ENCODE data around the gene NELFCD. TPM values are rescaled to one million over a fixed set of nuclear protein-coding genes. Genes with fewer than 3 reads are reported as not detected.

The NELFCD gene
- total RNA-seq, 4 donors from 2014 or later, result 37.8 to 44.3 (median 40.9) TPM

DNA sequence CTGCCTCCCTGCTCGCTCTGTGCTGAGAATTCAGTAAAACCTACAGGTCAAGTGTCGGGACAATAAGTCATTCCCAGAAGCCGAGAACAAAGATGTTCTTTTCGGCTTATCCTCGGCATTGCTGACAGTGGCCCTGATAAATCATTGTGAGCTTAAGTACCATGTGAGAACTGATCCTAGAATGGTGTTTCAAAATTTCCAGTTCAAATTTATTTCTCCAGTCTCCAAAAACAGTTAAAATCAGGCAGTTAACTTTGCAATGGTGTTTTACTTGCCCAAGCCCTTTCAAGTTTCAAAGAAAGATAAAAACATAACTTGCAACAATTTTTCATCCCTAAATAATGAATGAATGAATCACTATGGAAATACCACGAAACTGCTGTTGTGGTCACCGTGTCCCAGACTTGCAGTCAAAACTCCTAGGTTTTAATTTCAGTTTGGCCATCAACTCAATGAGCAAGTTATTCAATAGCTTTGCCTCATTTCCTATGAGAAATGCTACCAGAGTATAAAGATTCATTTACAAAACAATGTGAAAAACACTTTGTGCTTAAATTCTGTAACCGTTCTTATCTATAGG is 46.8 kb downstream of the NELFCD start:
- ATAC-seq (no peak), DNase-seq (no peak)
- TF ChIP-seq, protein P1, sequence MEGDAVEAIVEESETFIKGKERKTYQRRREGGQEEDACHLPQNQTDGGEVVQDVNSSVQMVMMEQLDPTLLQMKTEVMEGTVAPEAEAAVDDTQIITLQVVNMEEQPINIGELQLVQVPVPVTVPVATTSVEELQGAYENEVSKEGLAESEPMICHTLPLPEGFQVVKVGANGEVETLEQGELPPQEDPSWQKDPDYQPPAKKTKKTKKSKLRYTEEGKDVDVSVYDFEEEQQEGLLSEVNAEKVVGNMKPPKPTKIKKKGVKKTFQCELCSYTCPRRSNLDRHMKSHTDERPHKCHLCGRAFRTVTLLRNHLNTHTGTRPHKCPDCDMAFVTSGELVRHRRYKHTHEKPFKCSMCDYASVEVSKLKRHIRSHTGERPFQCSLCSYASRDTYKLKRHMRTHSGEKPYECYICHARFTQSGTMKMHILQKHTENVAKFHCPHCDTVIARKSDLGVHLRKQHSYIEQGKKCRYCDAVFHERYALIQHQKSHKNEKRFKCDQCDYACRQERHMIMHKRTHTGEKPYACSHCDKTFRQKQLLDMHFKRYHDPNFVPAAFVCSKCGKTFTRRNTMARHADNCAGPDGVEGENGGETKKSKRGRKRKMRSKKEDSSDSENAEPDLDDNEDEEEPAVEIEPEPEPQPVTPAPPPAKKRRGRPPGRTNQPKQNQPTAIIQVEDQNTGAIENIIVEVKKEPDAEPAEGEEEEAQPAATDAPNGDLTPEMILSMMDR (IDR thresholded peaks at IDR 0.05 in 4 of 5, conservative IDR thresholded peaks at IDR 0.05 in 1 of 5), result no peak
- TF ChIP-seq POLR2A (IDR thresholded peaks at IDR 0.05), result no peak
- no peak overlapping the region for H3K4me3 ChIP-seq
- intact Hi-C loops (cut with DNase I; ENCODE audit: low total_unique reads), result no loop called here
- no peaks in the 10 kb centered on the region for H3K27me3 ChIP-seq
- H3K27ac ChIP-seq, result peak overlapping the region in 1 of 4 donors; percentile 1
- in situ Hi-C loops (cut with MboI; ENCODE audit: low sequenced_read_pairs in 4 of 4), result loop anchor here in 1 of 4 donors (25.0 kb wide), 1 partner anchor 341 kb away; the partner anchor contains the start of gene NPEPL1
- H3K36me3 ChIP-seq, result peaks cover 0 to 66% of the 10 kb centered on the region in 2 donors
- no peaks in the 10 kb centered on the region for H3K9me3 ChIP-seq
- H3K4me1 ChIP-seq, result peaks cover 43 to 48% of the 10 kb centered on the region in 2 donors

- TF ChIP-seq POLR2A (IDR thresholded peaks at IDR 0.05), result no peak
- in situ Hi-C loops (cut with MboI; ENCODE audit: low sequenced_read_pairs in 4 of 4), result loop anchor here in 1 of 4 donors (25.0 kb wide), 1 partner anchor 342 kb away; the partner anchor contains the start of gene NPEPL1
- Histone ChIP-seq H3K4me3 (no peak overlapping the region), H3K27me3 (no peaks in the 10 kb centered on the region), H3K27ac (no peak overlapping the region), H3K9me3 (no peaks in the 10 kb centered on the region), H3K36me3 (peaks cover 0 to 64% of the 10 kb centered on the region in 2 donors), H3K4me1 (peaks cover 47 to 52% of the 10 kb centered on the region in 2 donors)
- DNase-seq, result no peak
- ATAC-seq, result no peak
- intact Hi-C loops (cut with DNase I; ENCODE audit: low total_unique reads), result no loop called here
These were observed 47.8 kb downstream of the NELFCD start for GRCh38 chr20:59028812-59029211.

GRCh38 chr20:59030911-59031563 is 50.0 kb downstream of the NELFCD start:
- intact Hi-C loops (cut with DNase I; ENCODE audit: low total_unique reads) (loop anchor here (1.0 to 5.0 kb wide), 3 partner anchors 24 to 379 kb away; partner anchors contain the start of genes CTSZ and STX16), in situ Hi-C loops (cut with MboI; ENCODE audit: low sequenced_read_pairs in 4 of 4) (loop anchor here in 2 of 4 donors (10.0 to 25.0 kb wide), 2 partner anchors 46 to 344 kb away; partner anchors contain the start of genes NELFCD (in 2 of the 2) and NPEPL1 (in 1 of the 2))
- Histone ChIP-seq H3K9me3 (no peaks in the 10 kb centered on the region), H3K4me3 (peak overlapping the region; percentile 77 to 88 (median 83)), H3K4me1 (peaks cover 47% of the 10 kb centered on the region in 2 donors), H3K27ac (peak overlapping the region; percentile 89 to 97 (median 95)), H3K27me3 (no peaks in the 10 kb centered on the region), H3K36me3 (peaks cover 0 to 57% of the 10 kb centered on the region in 2 donors)
- TF ChIP-seq POLR2A (IDR thresholded peaks at IDR 0.05), result no peak
- TF ChIP-seq, protein P1 (IDR thresholded peaks at IDR 0.05 in 4 of 5, conservative IDR thresholded peaks at IDR 0.05 in 1 of 5), result no peak
- no peak for ATAC-seq
- no peak for DNase-seq

DNA sequence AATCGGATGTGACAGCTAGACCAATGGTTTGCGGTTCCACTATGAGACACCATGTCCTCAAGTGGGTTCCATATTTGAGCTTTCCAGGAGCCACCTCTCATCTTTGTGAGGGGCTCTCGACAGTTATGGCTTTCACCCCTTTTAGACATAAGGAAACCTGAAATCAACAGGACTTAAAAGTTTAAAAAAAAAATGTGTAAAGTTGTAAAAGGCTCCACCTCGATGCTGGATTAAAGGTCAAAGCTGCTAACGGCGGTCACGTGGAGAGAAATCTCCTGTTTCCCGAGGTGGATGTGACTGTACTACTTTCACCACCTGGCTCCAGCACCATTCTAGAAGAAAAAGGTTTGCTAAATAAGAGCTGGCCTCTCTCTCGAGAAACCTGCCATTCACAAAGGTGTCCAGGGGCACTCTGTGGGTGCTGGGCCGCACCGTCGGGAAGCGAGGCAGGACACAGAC is 50.5 kb downstream of the NELFCD start:
- no peaks in the 10 kb centered on the region for H3K9me3 ChIP-seq
- TF ChIP-seq, protein P1 (IDR thresholded peaks at IDR 0.05 in 4 of 5, conservative IDR thresholded peaks at IDR 0.05 in 1 of 5), result no peak
- no peak for TF ChIP-seq POLR2A (IDR thresholded peaks at IDR 0.05)
- H3K36me3 ChIP-seq, result peaks cover 0 to 57% of the 10 kb centered on the region in 2 donors
- in situ Hi-C loops (cut with MboI; ENCODE audit: low sequenced_read_pairs in 4 of 4) (loop anchor here in 2 of 4 donors (10.0 to 25.0 kb wide), 2 partner anchors 47 to 344 kb away; partner anchors contain the start of genes NELFCD (in 2 of the 2) and NPEPL1 (in 1 of the 2)), intact Hi-C loops (cut with DNase I; ENCODE audit: low total_unique reads) (loop anchor here (1.0 to 5.0 kb wide), 6 partner anchors 11 to 379 kb away; partner anchors contain the start of genes CTSZ, NELFCD, PRELID3B and STX16)
- DNase-seq (no peak), ATAC-seq (peak; percentile 28 to 34)
- no peaks in the 10 kb centered on the region for H3K27me3 ChIP-seq
- H3K4me3 ChIP-seq, result peak overlapping the region; percentile 77 to 88 (median 83)
- peaks cover 47% of the 10 kb centered on the region in 2 donors for H3K4me1 ChIP-seq
- H3K27ac ChIP-seq, result peak overlapping the region; percentile 89 to 97 (median 95)
